GM23338 (cell line): ENCODE data around the gene FBXW11.

ENCODE experiments used
- EZH2 ChIP-seq: fragments of 200-600 bp; sonication (generic); IDR thresholded peaks from one replicate; pipeline ENCODE4 v1.8.0; 2017; ENCODE audit warnings: antibody characterized with exemption, mild to moderate bottlenecking, low read depth; ENCODE audit not compliant: unreplicated experiment
- POLR2AphosphoS5 ChIP-seq: IDR thresholded peaks from 2 replicates; pipeline ENCODE4 v1.6.1; 2016; ENCODE audit warnings: antibody characterized with exemption, low read depth
- TF ChIP-seq, protein P1 (sequence below), 2 experiments: fragments of 200-600 bp in 1 of 2; sonication (generic) in 1 of 2; conservative IDR thresholded peaks; 2 replicates each; pipeline versions ENCODE4 v1.5.1 to v1.6.1; 2016 to 2017; ENCODE audit warnings: antibody characterized with exemption in 2 of 2, low read depth in 2 of 2, mild to moderate bottlenecking in 2 of 2, moderate library complexity in 1 of 2

DNA sequence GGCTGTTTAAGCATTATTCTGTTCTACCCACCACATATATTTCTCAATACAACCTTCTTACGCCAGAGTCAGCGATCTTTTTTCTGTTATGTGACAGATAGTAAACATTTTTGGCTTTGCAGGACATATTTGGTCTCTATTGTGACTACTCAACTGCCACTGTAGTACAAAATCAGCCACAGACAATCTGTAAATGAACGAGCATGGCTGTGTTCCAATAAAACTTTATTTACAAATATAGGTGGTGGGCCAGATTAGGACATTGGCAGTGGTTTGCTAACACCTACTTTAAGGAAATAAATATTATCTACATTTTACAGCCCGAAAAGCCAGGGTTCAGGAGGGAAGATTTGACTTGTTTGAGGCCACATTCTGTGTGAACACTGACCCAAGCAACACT is 40.2 kb upstream of the FBXW11 start:
- TF ChIP-seq EZH2 (no peak), POLR2AphosphoS5 (no peak)
- TF ChIP-seq, protein P1, sequence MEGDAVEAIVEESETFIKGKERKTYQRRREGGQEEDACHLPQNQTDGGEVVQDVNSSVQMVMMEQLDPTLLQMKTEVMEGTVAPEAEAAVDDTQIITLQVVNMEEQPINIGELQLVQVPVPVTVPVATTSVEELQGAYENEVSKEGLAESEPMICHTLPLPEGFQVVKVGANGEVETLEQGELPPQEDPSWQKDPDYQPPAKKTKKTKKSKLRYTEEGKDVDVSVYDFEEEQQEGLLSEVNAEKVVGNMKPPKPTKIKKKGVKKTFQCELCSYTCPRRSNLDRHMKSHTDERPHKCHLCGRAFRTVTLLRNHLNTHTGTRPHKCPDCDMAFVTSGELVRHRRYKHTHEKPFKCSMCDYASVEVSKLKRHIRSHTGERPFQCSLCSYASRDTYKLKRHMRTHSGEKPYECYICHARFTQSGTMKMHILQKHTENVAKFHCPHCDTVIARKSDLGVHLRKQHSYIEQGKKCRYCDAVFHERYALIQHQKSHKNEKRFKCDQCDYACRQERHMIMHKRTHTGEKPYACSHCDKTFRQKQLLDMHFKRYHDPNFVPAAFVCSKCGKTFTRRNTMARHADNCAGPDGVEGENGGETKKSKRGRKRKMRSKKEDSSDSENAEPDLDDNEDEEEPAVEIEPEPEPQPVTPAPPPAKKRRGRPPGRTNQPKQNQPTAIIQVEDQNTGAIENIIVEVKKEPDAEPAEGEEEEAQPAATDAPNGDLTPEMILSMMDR (conservative IDR thresholded peaks at IDR 0.05; ENCODE audit: low read depth in 2 of 2): no peak
